Activated CD4-positive, alpha-beta memory T cell treated with anti-CD3 and anti-CD28 coated beads for 36 hours (primary cell): Measurements from ENCODE around the gene GGACT. TPM values are rescaled to one million over a fixed set of nuclear protein-coding genes. Genes with fewer than 3 reads are reported as not detected.

Experiments
- CTCF ChIA-PET: fragments of 350-600 bp; sonication (Branson Sonifier 250); formaldehyde crosslinking; loops from one replicate; lab custom pipeline; 2021; ENCODE audit warnings: antibody characterized with exemption, inconsistent platforms; lab: Charles Lee
- POLR2A ChIA-PET: fragments of 350-600 bp; sonication (Branson Sonifier 250); formaldehyde crosslinking; loops from one replicate; lab custom pipeline; 2021; ENCODE audit warnings: antibody characterized with exemption; lab: Charles Lee
- DNase-seq: peaks from one replicate; pipeline ENCODE4 v3.0.0-alpha.2; 2020
- H3K27ac Mint-ChIP-seq: one replicate; pipeline ENCODE4 v1.8.0; 2021; ENCODE audit warnings: mixed read lengths
- H3K27me3 Mint-ChIP-seq: one replicate; pipeline ENCODE4 v1.8.0; 2021; ENCODE audit warnings: mixed read lengths
- H3K36me3 Mint-ChIP-seq: one replicate; pipeline ENCODE4 v1.8.0; 2021; ENCODE audit warnings: mixed read lengths
- H3K4me1 Mint-ChIP-seq: one replicate; pipeline ENCODE4 v1.8.0; 2021; ENCODE audit warnings: low read depth, mixed read lengths
- H3K4me3 Mint-ChIP-seq: one replicate; pipeline ENCODE4 v1.8.0; 2021; ENCODE audit warnings: mild to moderate bottlenecking, mixed read lengths
- H3K9me3 Mint-ChIP-seq: one replicate; pipeline ENCODE4 v1.8.0; 2021; ENCODE audit warnings: mixed read lengths
- intact Hi-C: fragments of 100-400 bp; cut with micrococcal nuclease; formaldehyde crosslinking; loops from one replicate; pipeline ENCODE4 v1.15.1; 2023
- total RNA-seq, 2 experiments: library from RNA; stranded (reverse); gene quantifications; one replicate each; pipeline ENCODE4 v1.2.3, GENCODE V29; 2021

Gene GGACT
- total RNA-seq, 2 experiments from 2014 or later = 5.8 to 7.0 TPM

DNA sequence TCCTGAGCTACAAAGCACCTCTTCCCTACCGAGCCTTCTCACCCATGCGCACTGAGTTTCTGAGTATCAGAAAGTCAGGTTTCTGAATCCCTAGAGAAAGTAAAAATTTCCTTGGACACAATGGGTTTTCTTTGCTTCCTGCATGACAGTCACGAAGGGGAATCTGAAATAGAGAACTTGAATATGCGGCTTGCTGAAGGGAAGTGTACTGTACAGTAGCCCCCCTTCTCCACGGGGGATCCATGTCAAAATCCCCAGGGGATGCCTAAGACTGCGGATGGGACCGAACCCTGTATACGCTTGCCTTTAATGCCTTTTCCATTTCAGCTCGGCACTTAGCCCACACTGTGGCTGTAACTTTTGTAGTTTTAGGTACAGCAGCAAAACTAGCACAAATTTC, 107.9 kb downstream of the GGACT start:
- H3K36me3 Mint-ChIP-seq = no peaks in the 10 kb centered on the region
- H3K27me3 Mint-ChIP-seq = no peaks in the 10 kb centered on the region
- ChIA-PET POLR2A (no interaction called here), CTCF (no interaction called here)
- peaks cover 10% of the 10 kb centered on the region for H3K4me1 Mint-ChIP-seq
- no peak overlapping the region for H3K27ac Mint-ChIP-seq
- H3K4me3 Mint-ChIP-seq = no peak overlapping the region
- intact Hi-C loops = no loop called here
- H3K9me3 Mint-ChIP-seq = no peaks in the 10 kb centered on the region
- no peak for DNase-seq

Other genes starting within 250 kb of the GGACT start
- 10 to 100 TPM; 14.4 to 14.7 TPM for gene TMTC4, start 86.0 kb upstream of the GGACT start, total RNA-seq